Measurements from ENCODE around the gene TOB1. TPM values are rescaled to one million over a fixed set of nuclear protein-coding genes. Genes with fewer than 3 reads are reported as not detected.

TOB1 gene
- total RNA-seq, 2 experiments from 2014 or later = 15.2 to 26.4 TPM

- Histone ChIP-seq H3K36me3 (ENCODE audit: insufficient read depth, low read length) (no peaks in the 10 kb centered on the region), H3K9me2 (ENCODE audit: insufficient read depth, low read length) (no peaks in the 10 kb centered on the region), H3K27ac (ENCODE audit: low read depth, low read length, poor library complexity, severe bottlenecking) (no peak overlapping the region), H3K4me3 (ENCODE audit: low read depth, low read length, poor library complexity, severe bottlenecking) (no peak overlapping the region), H4K20me1 (ENCODE audit: insufficient read depth, low read length) (no peaks in the 10 kb centered on the region), H3K4me2 (ENCODE audit: low read length) (no peak overlapping the region), H2AFZ (ENCODE audit: low read length) (no peak overlapping the region), H3K79me2 (ENCODE audit: insufficient read depth, low read depth, low read length) (no peaks in the 10 kb centered on the region), H3K4me1 (ENCODE audit: insufficient read depth, low read length, poor library complexity, severe bottlenecking) (peaks cover 13% of the 10 kb centered on the region), H3K9me3 (ENCODE audit: low read length) (no peaks in the 10 kb centered on the region)
- intact Hi-C loops (cut with micrococcal nuclease; ENCODE audit: unreplicated experiment) = no loop called here
- no TSS peak for BruUV-seq (replicated peaks)
- CTCF ChIA-PET (ENCODE audit: unreplicated experiment) = interaction anchor here (0.6 to 1.7 kb wide), 3 partner anchors 10 to 93 kb away, joined by 3 to 6 read pairs (median 5); partner anchors contain the start of gene TOB1
- DNase-seq (ENCODE audit: low spot score) = no peak
- POLR2A ChIA-PET = interaction anchor here (0.6 to 1.9 kb wide), 5 partner anchors 10 to 296 kb away, joined by 3 to 11 read pairs (median 4); partner anchors contain the start of gene TOB1
- TF ChIP-seq, protein P1, sequence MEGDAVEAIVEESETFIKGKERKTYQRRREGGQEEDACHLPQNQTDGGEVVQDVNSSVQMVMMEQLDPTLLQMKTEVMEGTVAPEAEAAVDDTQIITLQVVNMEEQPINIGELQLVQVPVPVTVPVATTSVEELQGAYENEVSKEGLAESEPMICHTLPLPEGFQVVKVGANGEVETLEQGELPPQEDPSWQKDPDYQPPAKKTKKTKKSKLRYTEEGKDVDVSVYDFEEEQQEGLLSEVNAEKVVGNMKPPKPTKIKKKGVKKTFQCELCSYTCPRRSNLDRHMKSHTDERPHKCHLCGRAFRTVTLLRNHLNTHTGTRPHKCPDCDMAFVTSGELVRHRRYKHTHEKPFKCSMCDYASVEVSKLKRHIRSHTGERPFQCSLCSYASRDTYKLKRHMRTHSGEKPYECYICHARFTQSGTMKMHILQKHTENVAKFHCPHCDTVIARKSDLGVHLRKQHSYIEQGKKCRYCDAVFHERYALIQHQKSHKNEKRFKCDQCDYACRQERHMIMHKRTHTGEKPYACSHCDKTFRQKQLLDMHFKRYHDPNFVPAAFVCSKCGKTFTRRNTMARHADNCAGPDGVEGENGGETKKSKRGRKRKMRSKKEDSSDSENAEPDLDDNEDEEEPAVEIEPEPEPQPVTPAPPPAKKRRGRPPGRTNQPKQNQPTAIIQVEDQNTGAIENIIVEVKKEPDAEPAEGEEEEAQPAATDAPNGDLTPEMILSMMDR (conservative IDR thresholded peaks at IDR 0.05; ENCODE audit: low read length) = no peak
- TF ChIP-seq EZH2phosphoT487 (IDR thresholded peaks at IDR 0.05; ENCODE audit: borderline replicate concordance, low read depth, low read length) = no peak
Measured at GRCh38 chr17:50855708-50856330, 10.3 kb downstream of the TOB1 start.

- TF ChIP-seq, protein P1 (conservative IDR thresholded peaks at IDR 0.05; ENCODE audit: low read length) = no peak
- TF ChIP-seq EZH2phosphoT487 (IDR thresholded peaks at IDR 0.05; ENCODE audit: borderline replicate concordance, low read depth, low read length) = no peak
- Histone ChIP-seq H3K9me3 (ENCODE audit: low read length) (no peaks in the 10 kb centered on the region), H3K36me3 (ENCODE audit: insufficient read depth, low read length) (no peaks in the 10 kb centered on the region), H3K27ac (ENCODE audit: low read depth, low read length, poor library complexity, severe bottlenecking) (no peak overlapping the region), H2AFZ (ENCODE audit: low read length) (no peak overlapping the region), H3K4me2 (ENCODE audit: low read length) (no peak overlapping the region), H3K79me2 (ENCODE audit: insufficient read depth, low read depth, low read length) (no peaks in the 10 kb centered on the region), H3K4me3 (ENCODE audit: low read depth, low read length, poor library complexity, severe bottlenecking) (no peak overlapping the region), H4K20me1 (ENCODE audit: insufficient read depth, low read length) (no peaks in the 10 kb centered on the region), H3K4me1 (ENCODE audit: insufficient read depth, low read length, poor library complexity, severe bottlenecking) (peaks cover 13% of the 10 kb centered on the region), H3K9me2 (ENCODE audit: insufficient read depth, low read length) (no peaks in the 10 kb centered on the region)
- BruUV-seq (replicated peaks) = no TSS peak
- no peak for DNase-seq (ENCODE audit: low spot score)
- CTCF ChIA-PET (ENCODE audit: unreplicated experiment) = interaction anchor here (1.2 to 2.8 kb wide), 2 partner anchors 94 to 96 kb away, joined by 3 to 10 read pairs; no protein-coding TSS in a partner anchor
- POLR2A ChIA-PET = interaction anchor here (0.7 to 2.7 kb wide), 5 partner anchors 12 to 98 kb away, joined by 3 to 23 read pairs (median 5); partner anchors contain the start of gene TOB1
- intact Hi-C loops (cut with micrococcal nuclease; ENCODE audit: unreplicated experiment) = no loop called here
Measured at GRCh38 chr17:50853781-50854180, 12.4 kb downstream of the TOB1 start.
